ENCODE data around the gene SLC16A6.
"Not testable (repeated sequence)": the region's sequence is repeated elsewhere in the genome, so short reads cannot be mapped to it uniquely, and the experiment has no call there.

The SLC16A6 gene

GRCh38 chr17:68309066-68309670 lies 18.2 kb upstream of the SLC16A6 start:
- DNase-seq = not testable (repeated sequence)

- DNase-seq = not testable (repeated sequence)
These were observed 17.6 kb upstream of the SLC16A6 start for GRCh38 chr17:68308486-68308885.

GRCh38 chr17:68307443-68307842 lies 16.5 kb upstream of the SLC16A6 start:
- no peak for DNase-seq

GRCh38 chr17:68306819-68307218 lies 15.9 kb upstream of the SLC16A6 start:
- DNase-seq = no peak

- DNase-seq = no peak
These were observed 14.2 kb upstream of the SLC16A6 start for GRCh38 chr17:68305142-68305541.

- no peak for DNase-seq
These were observed 13.8 kb upstream of the SLC16A6 start for GRCh38 chr17:68304706-68305105.

- no peak for DNase-seq
These were observed 11.7 kb upstream of the SLC16A6 start for GRCh38 chr17:68302666-68303065.

GRCh38 chr17:68302066-68302564 lies 11.2 kb upstream of the SLC16A6 start:
- DNase-seq = no peak

GRCh38 chr17:68301438-68301959 lies 10.6 kb upstream of the SLC16A6 start:
- DNase-seq = peak; percentile 46

- no peak for DNase-seq
These were observed 8.9 kb upstream of the SLC16A6 start for GRCh38 chr17:68299817-68300216.

GRCh38 chr17:68298601-68299000 lies 7.7 kb upstream of the SLC16A6 start:
- DNase-seq = no peak

GRCh38 chr17:68297195-68297594 lies 6.3 kb upstream of the SLC16A6 start:
- DNase-seq = no peak

- DNase-seq = no peak
These were observed 5.6 kb upstream of the SLC16A6 start for GRCh38 chr17:68296217-68297191.

- DNase-seq = no peak
These were observed 4.2 kb upstream of the SLC16A6 start for GRCh38 chr17:68295086-68295485.

- DNase-seq = no peak
These were observed 3.7 kb upstream of the SLC16A6 start for GRCh38 chr17:68294617-68295016.

GRCh38 chr17:68294196-68294555 lies 3.2 kb upstream of the SLC16A6 start:
- DNase-seq = no peak

GRCh38 chr17:68293490-68294195 lies 2.7 kb upstream of the SLC16A6 start:
- no peak for DNase-seq

GRCh38 chr17:68292689-68293040 lies 1.7 kb upstream of the SLC16A6 start:
- no peak for DNase-seq

- no peak for DNase-seq
These were observed 1.1 kb upstream of the SLC16A6 start for GRCh38 chr17:68291836-68292688.

- DNase-seq = no peak
These were observed 516 bp downstream of the SLC16A6 start for GRCh38 chr17:68290268-68290954.

- no peak for DNase-seq
These were observed 1.0 kb downstream of the SLC16A6 start for GRCh38 chr17:68289936-68290267.

GRCh38 chr17:68289473-68289872 lies 1.5 kb downstream of the SLC16A6 start:
- DNase-seq = no peak

All from NCI-H2107 (cell line).